ENCODE results near the gene MACROD2. TPM values are rescaled to one million over a fixed set of nuclear protein-coding genes. Genes with fewer than 3 reads are reported as not detected.

MACROD2 gene
- total RNA-seq, 1 experiment from 2014 or later = 3.1 TPM

DNA sequence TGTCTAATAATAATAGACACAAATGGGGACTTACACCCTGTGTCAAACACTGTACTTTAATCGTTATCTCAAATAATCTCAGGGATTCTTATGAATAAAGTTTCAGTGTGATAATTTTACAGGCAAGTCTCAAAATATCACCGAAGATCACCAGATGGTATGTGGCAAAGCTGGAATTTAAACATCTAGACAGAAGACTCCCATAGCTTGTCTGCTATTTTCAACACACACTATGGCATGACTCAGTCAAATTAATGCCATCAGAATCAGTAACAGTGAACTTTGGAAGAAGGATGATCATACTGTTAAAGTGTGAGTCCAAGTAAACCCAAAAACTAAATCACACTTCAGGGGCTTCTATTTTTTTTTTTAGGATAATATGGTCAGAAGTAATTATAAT lies 1209.7 kb downstream of the MACROD2 start:
- no TSS peak for BruUV-seq (replicated peaks)
- Mint-ChIP-seq H3K4me1 (ENCODE audit: insufficient read depth, unreplicated experiment) (no peaks in the 10 kb centered on the region), H3K27me3 (ENCODE audit: insufficient read depth, unreplicated experiment) (no peaks in the 10 kb centered on the region), H3K36me3 (ENCODE audit: insufficient read depth, unreplicated experiment) (no peaks in the 10 kb centered on the region), H3K27ac (ENCODE audit: low read depth, unreplicated experiment) (no peak overlapping the region), H3K4me3 (ENCODE audit: unreplicated experiment) (no peak overlapping the region), H3K9me3 (ENCODE audit: unreplicated experiment) (peaks cover 7% of the 10 kb centered on the region)
- CTCF ChIA-PET = interaction anchor here (0.6 kb wide), 1 partner anchor 76 kb away, joined by 3 read pairs; no protein-coding TSS in a partner anchor
- intact Hi-C loops (cut with micrococcal nuclease) = no loop called here
- POLR2A ChIA-PET = interaction anchor here (0.7 kb wide), 1 partner anchor 1097 kb away, joined by 3 read pairs; no protein-coding TSS in a partner anchor
- no peak for TF ChIP-seq CTCF (IDR thresholded peaks at IDR 0.05; ENCODE audit: unreplicated experiment)
- DNase-seq (ENCODE audit: unreplicated experiment) = no peak

DNA sequence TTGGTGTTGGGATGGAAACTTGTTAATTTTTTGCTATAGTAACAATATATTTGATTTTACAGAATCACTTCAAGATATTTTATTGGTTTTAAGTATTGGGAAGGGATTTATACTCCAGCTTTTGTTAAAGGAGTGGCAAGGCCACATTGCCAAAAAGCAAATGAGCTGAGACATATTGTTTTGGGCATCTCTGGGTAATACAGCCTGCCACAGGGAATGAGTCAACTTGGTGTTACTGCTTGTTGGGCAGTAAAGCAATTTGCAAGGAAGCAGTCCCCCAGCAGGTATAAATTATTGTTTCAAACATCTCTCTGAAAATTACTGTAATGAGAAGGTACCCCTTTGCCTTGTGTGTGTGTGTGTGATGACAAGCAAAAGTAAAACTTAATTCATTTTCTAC lies 1210.4 kb downstream of the MACROD2 start:
- no peaks in the 10 kb centered on the region for H3K36me3 Mint-ChIP-seq (ENCODE audit: insufficient read depth, unreplicated experiment)
- no peaks in the 10 kb centered on the region for H3K4me1 Mint-ChIP-seq (ENCODE audit: insufficient read depth, unreplicated experiment)
- H3K27ac Mint-ChIP-seq (ENCODE audit: low read depth, unreplicated experiment) = no peak overlapping the region
- no peak overlapping the region for H3K4me3 Mint-ChIP-seq (ENCODE audit: unreplicated experiment)
- intact Hi-C loops (cut with micrococcal nuclease) = no loop called here
- no peaks in the 10 kb centered on the region for H3K27me3 Mint-ChIP-seq (ENCODE audit: insufficient read depth, unreplicated experiment)
- ChIA-PET POLR2A (interaction anchor here (0.7 kb wide), 2 partner anchors 274 to 1097 kb away, joined by 3 read pairs; no protein-coding TSS in a partner anchor), CTCF (interaction anchor here (0.5 kb wide), 1 partner anchor 304 kb away, joined by 3 read pairs; no protein-coding TSS in a partner anchor)
- peaks cover 7% of the 10 kb centered on the region for H3K9me3 Mint-ChIP-seq (ENCODE audit: unreplicated experiment)
- BruUV-seq (replicated peaks) = no TSS peak
- DNase-seq (ENCODE audit: unreplicated experiment) = no peak
- no peak for TF ChIP-seq CTCF (IDR thresholded peaks at IDR 0.05; ENCODE audit: unreplicated experiment)

GRCh38 chr20:15209537-15209936 lies 1214.2 kb downstream of the MACROD2 start:
- Mint-ChIP-seq H3K27me3 (ENCODE audit: insufficient read depth, unreplicated experiment) (no peaks in the 10 kb centered on the region), H3K9me3 (ENCODE audit: unreplicated experiment) (peaks cover 7% of the 10 kb centered on the region), H3K27ac (ENCODE audit: low read depth, unreplicated experiment) (no peak overlapping the region), H3K36me3 (ENCODE audit: insufficient read depth, unreplicated experiment) (no peaks in the 10 kb centered on the region), H3K4me1 (ENCODE audit: insufficient read depth, unreplicated experiment) (no peaks in the 10 kb centered on the region), H3K4me3 (ENCODE audit: unreplicated experiment) (no peak overlapping the region)
- no TSS peak for BruUV-seq (replicated peaks)
- ChIA-PET CTCF (interaction anchor here (0.7 kb wide), 1 partner anchor 1008 kb away, joined by 3 read pairs; no protein-coding TSS in a partner anchor), POLR2A (no interaction called here)
- intact Hi-C loops (cut with micrococcal nuclease) = no loop called here
- no peak for DNase-seq (ENCODE audit: unreplicated experiment)
- TF ChIP-seq CTCF (IDR thresholded peaks at IDR 0.05; ENCODE audit: unreplicated experiment) = no peak

DNA sequence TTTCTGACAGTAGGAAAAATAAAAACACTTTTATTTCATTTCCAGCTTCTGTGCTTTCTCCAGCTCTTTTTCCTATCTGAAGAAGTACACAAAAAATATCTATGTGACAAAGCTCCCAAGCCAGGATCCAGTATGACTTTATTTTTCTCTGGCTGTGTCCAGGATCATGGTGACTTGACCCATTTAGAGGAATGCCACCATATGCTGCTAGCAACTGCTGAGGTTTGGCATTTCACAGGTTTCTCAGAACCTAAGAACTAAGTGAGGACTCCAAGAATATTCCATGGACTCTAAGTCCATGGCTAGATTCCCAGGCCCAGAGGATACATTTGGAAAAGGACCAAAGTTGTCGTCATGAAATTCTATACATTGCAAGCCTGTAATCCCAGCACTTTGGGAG lies 1218.7 kb downstream of the MACROD2 start:
- POLR2A ChIA-PET = no interaction called here
- DNase-seq (ENCODE audit: unreplicated experiment) = no peak
- intact Hi-C loops (cut with micrococcal nuclease) = no loop called here
- no peaks in the 10 kb centered on the region for H3K36me3 Mint-ChIP-seq (ENCODE audit: insufficient read depth, unreplicated experiment)
- no peak for TF ChIP-seq CTCF (IDR thresholded peaks at IDR 0.05; ENCODE audit: unreplicated experiment)
- H3K4me1 Mint-ChIP-seq (ENCODE audit: insufficient read depth, unreplicated experiment) = no peaks in the 10 kb centered on the region
- CTCF ChIA-PET = no interaction called here
- no peak overlapping the region for H3K4me3 Mint-ChIP-seq (ENCODE audit: unreplicated experiment)
- H3K9me3 Mint-ChIP-seq (ENCODE audit: unreplicated experiment) = no peaks in the 10 kb centered on the region
- no peak overlapping the region for H3K27ac Mint-ChIP-seq (ENCODE audit: low read depth, unreplicated experiment)
- H3K27me3 Mint-ChIP-seq (ENCODE audit: insufficient read depth, unreplicated experiment) = no peaks in the 10 kb centered on the region
- BruUV-seq (replicated peaks) = no TSS peak

Measured in MCF 10A (cell line).